ENCODE results near the gene RAB11FIP4. TPM values are rescaled to one million over a fixed set of nuclear protein-coding genes. Genes with fewer than 3 reads are reported as not detected.

The RAB11FIP4 gene
- total and polyA plus RNA-seq, 2 of the 13 experiments (the other 11 are each of a cell fraction or from before 2014, with no cell fraction given) = 28.0 to 89.3 TPM

GRCh38 chr17:31488264-31488981 lies 96.9 kb downstream of the RAB11FIP4 start (continued):
- TF ChIP-seq ZGPAT (CRISPR knock-in tag; IDR thresholded peaks at IDR 0.05) (peak; percentile 49; the same call in 1 of the 2 replicates), HES4 (CRISPR knock-in tag; IDR thresholded peaks at IDR 0.05; ENCODE audit: borderline replicate concordance) (0 out of 2 replicates have a peak, but pooled peaks have one; percentile 4), ZNF598 (CRISPR knock-in tag; IDR thresholded peaks at IDR 0.05; ENCODE audit: borderline replicate concordance) (no peak), ATF3 (CRISPR knock-in tag; IDR thresholded peaks at IDR 0.05) (no peak), CTCF (CRISPR knock-in tag; IDR thresholded peaks at IDR 0.05) (0 out of 2 replicates have a peak, but pooled peaks have one; percentile 2), ZSCAN25 (CRISPR knock-in tag; IDR thresholded peaks at IDR 0.05) (0 out of 2 replicates have a peak, but pooled peaks have one; percentile 44), SIX1 (CRISPR knock-in tag; IDR thresholded peaks at IDR 0.05; ENCODE audit: borderline replicate concordance) (no peak), ELF4 (CRISPR knock-in tag; IDR thresholded peaks at IDR 0.05; ENCODE audit: borderline replicate concordance) (no peak), TAF1 (CRISPR knock-in tag; IDR thresholded peaks at IDR 0.05) (peak; percentile 43; the same call in 1 of the 2 replicates), ELK4 (CRISPR knock-in tag; IDR thresholded peaks at IDR 0.05; ENCODE audit: borderline replicate concordance) (no peak), ZNF773 (CRISPR knock-in tag; IDR thresholded peaks at IDR 0.05; ENCODE audit: borderline replicate concordance) (0 out of 2 replicates have a peak, but pooled peaks have one; percentile 12), TCF12 (IDR thresholded peaks at IDR 0.05) (no peak), TCF12 (CRISPR knock-in tag; IDR thresholded peaks at IDR 0.05) (no peak), EED (CRISPR knock-in tag; IDR thresholded peaks at IDR 0.05) (no peak), ZNF343 (CRISPR knock-in tag; IDR thresholded peaks at IDR 0.05) (peak; percentile 63; the same call in 1 of the 2 replicates), ZNF430 (CRISPR knock-in tag; IDR thresholded peaks at IDR 0.05) (0 out of 2 replicates have a peak, but pooled peaks have one; percentile 34), ZNF44 (CRISPR knock-in tag; IDR thresholded peaks at IDR 0.05) (0 out of 2 replicates have a peak, but pooled peaks have one; percentile 50), ELF3 (CRISPR knock-in tag; IDR thresholded peaks at IDR 0.05) (no peak), PHF20 (CRISPR knock-in tag; IDR thresholded peaks at IDR 0.05) (peak; percentile 14; the same call in 1 of the 2 replicates), KDM5A (IDR thresholded peaks at IDR 0.05; ENCODE audit: borderline replicate concordance, low read length) (peak; percentile 4; the same call in 1 of the 2 replicates), ZNF607 (CRISPR knock-in tag; IDR thresholded peaks at IDR 0.05; ENCODE audit: borderline replicate concordance) (no peak), BCLAF1 (IDR thresholded peaks at IDR 0.05) (no peak)

Measured in HepG2 (cell line).